Ammon's horn (tissue), 1 donor: ENCODE results near the gene NUP43.
A peak's percentile ranks its signal among the peaks of the same experiment; 100 is the strongest.
"Not testable (repeated sequence)": the region's sequence is repeated elsewhere in the genome, so short reads cannot be mapped to it uniquely, and the experiment has no call there.

Experiments
- DNase-seq: peaks from one replicate; pipeline ENCODE4 v3.0.0-alpha.2; 2016; ENCODE audit warnings: low spot score

The NUP43 gene

GRCh38 chr6:149749082-149749593 is 2.8 kb upstream of the NUP43 start:
- not testable (repeated sequence) for DNase-seq

DNA sequence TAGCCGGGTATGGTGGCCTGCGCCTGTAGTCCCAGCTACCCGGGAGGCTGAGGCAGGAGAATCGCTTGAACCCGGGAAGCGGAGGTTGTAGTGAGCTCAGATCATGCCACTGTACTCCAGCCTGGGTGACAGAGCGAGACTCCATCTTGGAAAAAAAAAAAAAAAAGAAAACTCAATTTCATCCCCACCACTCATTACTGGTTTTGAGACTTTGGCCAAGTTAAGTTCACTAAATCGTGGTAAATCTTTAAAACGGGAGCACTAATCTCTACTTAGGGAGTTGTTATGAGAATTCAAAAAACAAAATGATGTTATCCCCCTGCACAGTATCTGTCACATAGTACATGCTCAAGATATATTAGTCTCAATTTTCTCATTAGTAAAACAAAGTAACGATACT is 1.1 kb downstream of the NUP43 start:
- not testable (repeated sequence) for DNase-seq

- no peak for DNase-seq
These were observed 11.4 kb downstream of the NUP43 start for GRCh38 chr6:149734915-149735314.

- no peak for DNase-seq
These were observed 13.1 kb downstream of the NUP43 start for GRCh38 chr6:149733089-149733720.

GRCh38 chr6:149729824-149730223 is 16.5 kb downstream of the NUP43 start:
- DNase-seq = no peak

- DNase-seq = no peak
These were observed 17.7 kb downstream of the NUP43 start for GRCh38 chr6:149728499-149729234.

- DNase-seq = no peak
These were observed 18.4 kb downstream of the NUP43 start for GRCh38 chr6:149727793-149728498.

GRCh38 chr6:149725785-149726184 is 20.5 kb downstream of the NUP43 start:
- DNase-seq = no peak

- peak; percentile 89 for DNase-seq
These were observed 22.4 kb downstream of the NUP43 start for GRCh38 chr6:149723771-149724417.

GRCh38 chr6:149723262-149723661 is 23.1 kb downstream of the NUP43 start:
- DNase-seq = no peak

DNA sequence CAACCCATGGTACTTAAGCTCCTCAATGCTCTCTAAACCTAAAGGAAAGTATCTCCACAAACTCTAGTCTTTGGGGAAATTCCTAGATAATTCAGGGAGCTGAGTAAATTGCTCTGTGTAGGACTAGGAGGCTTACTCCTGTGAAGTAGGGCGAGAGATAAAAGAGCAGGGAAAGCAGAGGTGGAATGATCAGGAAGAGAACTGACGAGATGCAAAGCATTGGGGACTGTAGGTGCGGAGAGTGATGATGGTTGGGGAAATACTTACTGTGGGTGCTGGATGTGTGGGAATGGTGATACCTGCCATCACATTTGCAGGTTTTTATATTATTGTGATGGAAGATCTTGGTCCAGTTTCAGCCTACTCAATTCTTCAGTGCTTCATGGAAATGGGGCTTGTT is 26.8 kb downstream of the NUP43 start:
- DNase-seq = no peak

DNA sequence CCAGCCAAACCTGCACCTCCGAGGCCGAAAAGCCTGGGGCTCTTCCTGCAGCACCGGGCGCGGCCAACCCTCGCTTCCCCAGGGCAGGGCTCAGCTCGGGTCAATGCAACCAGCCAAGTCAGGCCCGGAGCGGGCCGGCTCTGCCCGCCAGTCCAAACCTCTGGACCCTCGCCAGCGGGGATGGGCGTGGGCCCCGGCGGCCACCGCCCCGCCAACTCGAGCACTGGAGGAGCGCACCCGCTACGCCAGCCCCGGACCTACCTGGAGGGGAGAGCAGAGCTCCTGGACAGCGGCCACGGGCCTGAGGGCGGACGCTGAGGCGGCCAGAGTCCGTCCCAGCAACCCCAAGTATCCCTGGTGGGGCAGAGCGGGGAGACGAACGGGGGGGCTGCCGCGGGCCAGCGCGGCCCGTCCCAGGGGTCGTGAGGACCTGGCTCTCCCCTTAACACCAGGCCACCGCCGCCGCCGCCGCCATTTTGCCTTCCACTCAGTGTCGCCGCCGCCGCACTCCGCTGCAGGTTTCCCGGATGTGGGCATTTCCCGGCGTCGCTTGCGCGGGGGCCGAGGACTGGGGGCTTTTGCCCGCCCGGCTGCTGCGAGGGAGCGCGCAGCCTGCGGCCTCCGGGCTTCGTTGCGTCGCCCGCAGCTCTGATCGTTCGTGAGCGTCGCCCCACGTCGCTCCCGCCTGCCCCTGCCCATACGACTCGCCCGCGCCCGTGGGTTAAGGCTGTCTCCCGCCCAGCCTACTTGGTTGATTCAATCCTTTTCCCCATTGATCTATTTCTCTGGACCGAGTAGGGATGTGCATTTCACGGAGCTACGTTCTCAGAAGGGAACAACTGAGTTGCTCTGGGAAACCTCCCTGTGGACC is 28.5 kb downstream of the NUP43 start, which contains the start of gene LATS1:
LATS1 (minus strand) TSS at position 514 of the 871 bp plus-strand sequence. CDS start 15,975 bp downstream, outside the sequence.
- DNase-seq = peak; percentile 83

DNA sequence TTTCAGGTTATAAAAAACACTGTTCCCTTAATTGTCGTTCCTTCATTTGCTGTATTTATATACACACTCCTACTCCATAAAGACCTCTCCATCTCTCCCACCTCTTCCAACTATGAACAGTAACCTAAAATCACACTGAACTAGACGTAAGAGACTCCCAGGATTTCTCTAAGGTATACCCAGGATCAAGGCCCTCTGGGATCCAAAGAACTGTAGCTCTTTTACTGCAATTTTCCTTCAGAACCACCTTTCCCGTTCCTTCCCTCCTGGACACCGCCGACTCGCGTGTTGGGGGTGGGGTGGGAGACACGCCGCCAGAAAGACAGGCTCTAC is 29.1 kb downstream of the NUP43 start:
- no peak for DNase-seq

GRCh38 chr6:149716181-149716963 is 30.0 kb downstream of the NUP43 start:
- no peak for DNase-seq

GRCh38 chr6:149714442-149714841 is 31.9 kb downstream of the NUP43 start:
- no peak for DNase-seq

DNA sequence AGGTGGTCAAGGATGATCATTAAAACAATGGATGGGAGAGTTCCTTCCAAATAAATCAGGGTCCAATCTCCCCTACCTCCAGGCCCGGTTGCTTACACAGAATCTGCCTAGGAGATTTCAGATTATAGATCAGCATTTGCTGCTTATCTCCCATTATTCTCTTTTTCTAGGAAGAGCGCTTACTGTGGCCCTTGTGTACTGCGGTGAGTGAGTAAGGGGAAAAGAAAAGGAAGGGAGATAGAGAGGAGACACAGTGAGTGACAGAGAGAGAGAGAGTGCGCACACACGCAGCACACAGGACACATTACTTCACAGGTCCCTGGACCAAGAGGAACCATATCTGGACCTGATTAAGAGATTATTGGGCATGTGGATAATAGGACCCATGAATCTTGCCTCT is 34.6 kb downstream of the NUP43 start:
- DNase-seq = no peak

DNA sequence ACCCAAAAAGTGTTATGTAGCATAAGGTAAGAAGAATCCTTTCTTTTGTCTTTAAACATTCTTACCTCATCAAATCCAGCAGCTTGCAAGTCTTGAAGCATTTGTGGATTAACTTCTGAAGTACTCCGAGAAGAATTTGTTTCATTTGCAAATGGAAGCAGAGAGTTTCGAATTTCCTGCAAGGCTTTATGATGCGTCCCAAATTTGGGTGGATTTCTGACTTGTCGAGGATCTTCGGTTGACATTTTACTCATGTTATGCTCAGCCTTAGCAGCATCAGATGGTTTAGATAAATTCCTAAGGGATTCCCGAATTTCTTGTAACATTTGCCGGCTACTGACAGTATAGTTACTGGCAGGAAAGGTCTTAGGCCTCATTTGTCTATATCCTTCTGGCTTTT is 44.6 kb downstream of the NUP43 start:
- DNase-seq = no peak

DNA sequence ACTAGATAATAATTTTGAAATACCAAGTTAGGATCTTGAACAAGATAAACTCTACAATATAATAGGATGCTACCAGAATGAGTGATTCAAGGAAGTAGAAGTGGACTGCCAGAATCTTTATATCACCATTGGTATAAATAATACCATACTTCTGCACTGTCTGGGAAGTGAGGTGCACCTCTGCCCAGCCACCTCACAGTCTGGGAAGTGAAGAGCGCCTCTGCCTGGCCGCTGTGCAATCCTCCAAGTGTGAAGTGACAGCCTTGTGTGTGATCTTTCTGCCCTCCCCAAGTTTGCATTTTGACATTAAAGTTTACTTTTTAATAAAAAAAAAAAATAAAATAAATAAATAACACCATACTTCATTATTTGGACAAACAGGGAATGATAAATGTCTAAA is 47.2 kb downstream of the NUP43 start:
- DNase-seq = no peak

GRCh38 chr6:149698175-149698574 is 48.2 kb downstream of the NUP43 start:
- no peak for DNase-seq

DNA sequence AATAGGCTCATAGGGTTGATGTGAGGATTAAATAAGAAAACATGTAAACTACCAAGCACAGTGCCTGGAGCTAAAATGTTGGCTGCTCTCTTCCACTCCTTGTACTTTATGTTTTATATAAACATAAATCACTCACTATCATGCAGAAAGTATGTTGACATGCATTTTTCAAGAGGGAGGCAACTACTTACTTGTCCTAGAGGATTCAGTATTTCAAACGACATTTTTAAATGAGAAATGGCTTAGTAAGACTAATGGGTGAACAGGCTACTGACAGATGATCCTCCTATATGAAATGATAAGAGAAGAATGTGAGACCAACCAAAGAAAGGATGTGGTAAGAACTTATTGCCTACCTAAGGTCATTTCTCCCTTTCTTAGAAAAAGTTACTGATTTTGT is 49.4 kb downstream of the NUP43 start:
- no peak for DNase-seq

DNA sequence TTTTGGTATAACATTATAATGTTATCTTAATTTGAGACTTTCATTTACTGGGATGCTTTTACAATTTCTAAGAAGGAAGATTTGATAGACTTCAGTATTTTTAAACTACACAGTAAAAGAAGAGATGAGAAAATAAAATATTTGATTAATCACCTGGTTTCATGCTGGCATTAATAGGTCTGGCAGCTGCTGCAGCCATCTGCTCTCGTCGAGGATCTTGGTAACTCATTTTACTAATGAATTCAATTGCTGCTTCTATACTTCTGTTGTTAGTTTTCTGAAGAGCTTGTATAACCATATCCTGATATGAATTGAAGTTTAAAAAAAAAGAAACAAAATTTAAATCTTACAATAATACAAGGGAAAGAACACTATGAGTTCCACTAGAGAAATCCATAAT is 51.4 kb downstream of the NUP43 start:
- no peak for DNase-seq
